GM21529 (cell line): ENCODE measurements around the gene CTSH.
"Not testable (repeated sequence)": the region's sequence is repeated elsewhere in the genome, so short reads cannot be mapped to it uniquely, and the experiment has no call there.

Experiments used
- ATAC-seq: cut with Tn5 transposase; IDR thresholded peaks from one replicate; pipeline ENCODE4 v1.9.1; 2021; ENCODE audit not compliant: unreplicated experiment

The CTSH gene

DNA sequence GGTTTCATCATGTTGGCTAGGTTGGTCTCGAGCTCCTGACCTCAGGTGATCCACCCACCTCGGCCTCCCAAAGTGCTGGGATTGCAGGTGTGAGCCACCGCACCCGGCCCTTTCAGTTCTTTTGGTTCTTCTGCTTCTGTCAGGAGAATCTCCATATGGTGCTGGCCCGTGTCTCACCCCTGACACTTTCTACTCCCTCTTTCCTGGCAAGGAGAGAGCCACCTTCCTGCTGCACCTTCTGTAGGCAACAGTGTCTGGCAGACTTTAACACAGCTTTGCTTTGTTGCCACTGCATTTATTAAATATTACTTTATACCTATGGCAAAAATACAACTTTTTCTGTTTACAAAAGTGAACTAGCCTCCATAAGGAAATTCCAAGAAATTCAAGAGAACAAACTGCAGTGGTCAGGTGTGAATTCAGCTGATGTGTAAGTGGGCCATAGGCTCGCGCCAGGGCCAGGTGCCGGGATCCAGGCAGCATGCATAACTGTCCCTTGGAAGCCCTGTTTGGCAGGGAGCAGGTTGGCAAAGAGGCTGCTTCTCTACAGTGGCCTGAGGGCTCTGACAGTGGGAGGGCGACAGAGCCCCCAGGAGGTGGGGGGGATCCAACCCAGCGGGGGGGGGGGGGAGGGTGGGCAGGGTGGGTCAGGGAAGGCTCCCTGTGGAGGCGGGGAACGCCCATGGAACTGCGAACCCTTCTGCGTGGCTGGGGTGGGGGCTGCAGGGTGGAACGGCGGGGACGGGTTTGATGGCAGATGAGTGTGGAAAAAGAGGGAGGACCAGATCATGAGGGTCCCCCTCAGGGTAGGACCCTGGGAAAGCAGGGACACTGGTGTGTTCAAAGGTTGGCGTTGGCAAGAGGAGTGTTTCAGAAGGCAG, 21.1 kb downstream of the CTSH start:
- ATAC-seq = no peak

DNA sequence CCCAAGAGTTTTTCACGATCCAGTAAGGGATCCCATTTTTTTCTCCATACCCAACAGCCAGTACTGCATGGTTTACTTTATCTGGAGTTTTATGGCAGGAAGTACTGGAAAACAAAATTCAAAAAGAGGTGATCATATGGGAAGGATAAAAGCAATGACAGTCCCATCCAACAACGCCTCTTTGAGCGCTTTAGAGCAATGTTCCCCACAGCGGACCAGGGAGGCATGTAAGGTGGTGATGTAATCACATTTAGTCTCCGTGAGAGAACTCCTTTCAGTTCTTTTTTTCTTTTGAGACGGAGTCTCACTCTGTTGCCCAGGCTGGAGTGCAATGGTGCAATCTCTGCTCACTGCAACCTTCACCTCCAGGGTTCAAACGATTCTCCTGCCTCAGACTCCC, 21.8 kb downstream of the CTSH start:
- ATAC-seq = no peak

DNA sequence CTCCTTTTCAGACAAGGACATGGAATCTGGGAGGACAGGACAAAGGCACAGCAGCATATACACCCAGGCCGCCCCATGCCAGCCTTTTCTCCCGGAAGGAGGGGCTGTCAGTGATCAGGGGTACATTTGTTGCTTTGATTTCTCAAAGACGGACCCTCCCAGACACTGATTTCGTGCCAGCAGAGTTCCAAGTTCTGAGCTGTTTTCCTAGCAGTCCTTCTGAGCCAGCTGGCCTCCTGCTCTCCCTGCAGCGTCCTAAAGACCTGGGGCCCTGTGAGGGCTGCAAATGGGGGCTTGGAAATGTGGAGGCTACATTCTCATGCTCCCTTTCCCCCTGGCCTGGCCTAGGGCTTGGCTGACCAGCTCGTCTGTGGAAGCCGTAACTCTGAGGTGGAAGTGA, 22.3 kb downstream of the CTSH start:
- no peak for ATAC-seq

DNA sequence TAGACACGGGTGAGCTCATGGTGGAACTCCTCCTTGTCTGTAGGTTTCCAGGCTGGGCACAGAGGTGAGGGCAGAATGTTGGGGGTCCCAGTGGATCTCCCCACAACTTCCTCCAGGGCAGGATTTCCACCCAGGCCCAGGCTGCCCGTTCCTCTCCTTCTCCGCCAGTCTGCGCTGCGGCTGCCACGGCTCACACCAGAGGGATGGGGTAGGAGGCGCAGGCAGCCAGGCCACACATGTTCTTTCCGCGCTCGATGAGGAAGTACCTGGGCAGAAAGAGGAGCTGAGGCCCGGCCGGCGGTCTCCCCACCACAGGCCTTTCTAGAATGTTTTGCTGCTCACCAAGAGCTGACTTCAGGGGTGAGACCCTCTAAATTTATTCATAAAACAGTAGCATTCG, 22.9 kb downstream of the CTSH start:
- no peak for ATAC-seq

DNA sequence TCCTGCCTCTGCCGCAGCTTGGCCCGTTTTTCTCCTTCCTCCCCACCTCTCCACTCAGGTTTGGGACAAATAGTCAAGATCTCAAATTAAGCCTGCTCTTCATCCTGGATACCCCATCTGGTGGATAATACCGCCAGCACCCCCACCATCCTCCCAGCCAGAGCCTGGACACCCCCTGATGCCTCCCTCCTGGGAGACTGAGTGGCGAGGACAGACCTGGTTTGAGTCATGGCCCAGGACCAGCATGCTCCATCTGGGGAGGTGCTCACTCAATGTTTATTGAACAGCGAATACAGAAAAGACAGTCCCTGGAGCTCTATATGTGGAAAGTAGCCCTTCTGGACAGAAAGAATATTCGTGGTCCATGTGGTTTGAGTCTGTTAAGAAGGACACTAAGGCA, 23.3 kb downstream of the CTSH start:
- ATAC-seq = no peak

DNA sequence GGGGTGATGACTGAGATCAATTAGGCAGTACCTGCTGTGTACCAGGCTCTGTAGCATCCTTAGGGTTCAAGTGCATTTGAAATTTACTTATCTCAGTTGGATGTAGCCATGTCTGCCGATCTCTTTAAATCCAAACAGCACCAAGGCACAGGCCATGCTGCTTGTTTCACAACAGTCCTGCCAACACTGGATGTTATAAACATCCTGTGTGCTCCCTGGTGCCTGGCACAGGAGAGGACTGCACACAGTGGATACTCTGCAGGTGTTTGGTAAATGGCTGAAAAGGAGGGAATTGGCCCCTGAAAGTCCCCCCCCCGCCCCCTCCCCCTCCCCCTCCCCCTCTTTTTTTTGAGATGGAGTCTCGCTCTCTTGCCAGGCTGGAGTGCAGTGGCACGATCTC, 27.0 kb downstream of the CTSH start:
- no peak for ATAC-seq

DNA sequence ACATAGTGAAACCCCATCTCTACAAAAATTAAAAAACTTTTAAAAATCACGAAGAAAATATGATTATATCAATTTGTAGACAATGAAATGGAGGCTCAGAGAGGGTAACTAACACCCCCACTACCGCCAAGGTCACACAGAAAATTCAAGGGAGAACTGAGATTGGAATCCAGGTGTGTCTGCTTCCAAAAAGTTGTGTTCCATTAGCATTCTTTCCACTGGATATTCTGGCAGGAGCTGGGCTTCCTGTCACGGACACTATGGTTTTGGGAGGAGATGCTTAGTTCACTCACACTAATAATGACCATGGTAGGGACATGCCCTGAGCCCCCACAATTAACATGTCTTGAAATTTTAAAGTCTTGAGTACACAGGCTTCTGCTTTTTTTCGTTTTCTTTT, 28.8 kb downstream of the CTSH start:
- ATAC-seq = no peak

DNA sequence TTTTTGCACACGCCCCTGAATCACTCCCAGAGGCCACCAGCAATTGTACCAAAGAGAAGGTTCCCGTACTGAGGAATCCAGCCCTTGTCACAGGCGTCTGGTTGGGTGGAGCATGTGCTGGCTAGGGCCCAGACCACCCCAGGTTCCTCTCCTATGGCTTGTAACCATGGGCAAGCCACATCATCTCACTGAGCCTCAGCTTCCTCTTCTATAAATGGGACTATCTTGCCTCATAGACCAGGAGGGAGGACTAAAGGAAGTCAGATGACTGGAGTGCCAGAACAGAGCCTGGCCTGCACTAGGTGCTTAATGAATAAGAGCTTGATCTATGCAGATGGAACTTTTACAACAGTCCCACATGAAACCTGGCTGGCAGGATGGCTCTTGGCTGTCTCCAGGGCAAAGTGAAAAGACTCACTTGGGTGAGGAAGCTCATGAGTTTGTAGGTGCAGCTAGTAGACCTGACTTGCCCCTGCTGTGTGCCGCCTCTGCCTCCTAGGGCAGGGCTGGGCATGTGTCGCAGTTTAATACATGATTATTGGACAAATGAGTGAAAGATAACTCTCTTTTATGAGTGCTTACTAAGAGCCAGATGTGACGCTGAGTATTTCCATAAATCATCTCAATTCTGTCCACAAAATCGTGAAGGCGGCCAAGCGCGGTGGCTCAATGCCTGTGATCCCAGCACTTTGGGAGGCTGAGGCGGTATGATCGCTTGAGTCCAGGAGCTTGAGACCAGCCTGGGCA, 29.3 kb downstream of the CTSH start:
- ATAC-seq = no peak

DNA sequence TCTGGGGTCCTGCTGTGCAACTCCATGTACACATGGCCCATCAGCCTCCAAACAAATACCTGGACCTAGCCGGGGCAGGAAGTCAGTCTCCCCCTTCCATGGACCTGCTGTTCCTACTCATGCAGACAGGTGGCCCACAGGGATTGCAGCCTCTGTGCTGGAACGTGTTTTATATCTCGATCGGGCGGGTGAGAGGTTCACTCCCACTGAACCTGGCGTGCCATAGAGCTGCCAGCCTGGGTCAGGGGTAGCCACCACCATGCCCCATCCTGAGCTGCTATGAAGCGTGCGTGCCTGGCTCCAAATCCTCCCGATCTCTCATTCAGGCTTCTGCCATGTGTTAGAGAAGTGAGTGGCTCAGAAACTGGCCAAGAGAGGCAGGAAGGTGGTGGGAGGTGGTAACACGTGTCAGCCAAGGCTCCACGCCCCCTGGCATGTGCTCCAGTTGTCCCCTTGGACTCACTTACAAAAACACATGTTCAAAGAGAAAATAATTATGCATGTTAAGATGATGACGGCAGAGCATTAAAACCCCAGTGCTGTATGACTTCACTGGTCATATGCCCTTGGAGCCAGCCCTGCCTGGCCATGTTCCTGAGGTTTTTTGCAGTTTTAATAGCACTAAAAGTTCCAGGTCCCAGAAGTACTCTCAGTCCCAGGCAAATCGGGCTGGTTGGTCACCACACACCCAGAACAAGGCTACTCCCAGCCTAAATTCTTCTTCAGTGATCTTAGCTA, 30.6 kb downstream of the CTSH start:
- no peak for ATAC-seq

DNA sequence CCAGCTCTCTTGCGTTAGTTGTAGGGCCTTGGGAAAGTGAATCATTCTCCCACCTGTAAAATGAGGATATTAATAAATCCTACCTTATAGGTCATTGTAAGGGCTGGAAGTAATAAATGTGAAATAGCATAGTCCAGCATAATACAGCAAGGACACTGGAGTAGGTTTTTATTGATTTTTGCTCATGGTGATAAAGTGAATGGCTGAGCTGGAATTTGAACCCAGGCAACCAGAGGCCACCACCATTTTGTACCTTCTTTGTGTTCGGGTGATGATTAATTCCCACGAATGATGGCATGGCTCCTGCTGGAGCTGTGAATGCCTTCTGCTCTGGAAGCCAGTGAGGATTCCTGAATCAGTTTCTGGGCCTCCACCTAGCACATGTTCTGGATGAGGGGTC, 31.8 kb downstream of the CTSH start:
- ATAC-seq = no peak

DNA sequence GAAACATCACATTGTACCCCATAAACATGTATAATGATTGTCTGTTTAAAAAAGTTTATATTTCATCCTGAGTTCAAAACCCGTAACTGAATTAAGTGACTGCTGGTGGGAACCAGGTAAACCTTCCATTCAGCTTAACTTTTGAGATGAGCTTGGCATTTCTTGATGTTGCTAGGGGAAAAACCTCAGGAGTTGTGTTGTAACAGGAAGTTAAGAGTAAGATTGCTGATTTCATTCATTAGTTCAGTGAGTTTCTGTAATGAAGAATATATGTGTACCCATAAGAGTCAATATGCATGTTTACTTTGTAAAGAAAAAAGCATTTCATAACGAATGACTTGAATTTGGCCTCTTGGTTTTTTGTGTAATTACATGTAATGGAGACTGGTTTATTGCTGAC, 32.5 kb downstream of the CTSH start:
- ATAC-seq = no peak

DNA sequence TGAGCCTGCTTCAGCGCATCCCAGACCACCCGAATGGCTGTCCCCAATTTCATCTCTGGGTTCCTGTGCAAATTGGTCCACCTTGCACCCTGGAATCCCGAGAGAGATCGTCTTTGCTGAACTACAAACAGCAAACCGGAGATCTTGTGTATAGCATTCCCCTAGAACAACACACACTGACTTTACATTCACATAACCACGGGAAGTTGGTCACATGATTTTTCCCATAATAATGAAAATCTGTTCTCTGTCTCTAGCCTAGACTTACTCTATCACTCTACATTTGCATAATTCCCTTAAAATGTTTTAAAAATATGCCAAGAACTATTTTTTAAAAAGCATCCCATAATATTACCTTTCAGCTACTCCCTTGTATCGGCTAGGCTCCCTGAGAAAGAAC, 34.6 kb downstream of the CTSH start:
- ATAC-seq = no peak

DNA sequence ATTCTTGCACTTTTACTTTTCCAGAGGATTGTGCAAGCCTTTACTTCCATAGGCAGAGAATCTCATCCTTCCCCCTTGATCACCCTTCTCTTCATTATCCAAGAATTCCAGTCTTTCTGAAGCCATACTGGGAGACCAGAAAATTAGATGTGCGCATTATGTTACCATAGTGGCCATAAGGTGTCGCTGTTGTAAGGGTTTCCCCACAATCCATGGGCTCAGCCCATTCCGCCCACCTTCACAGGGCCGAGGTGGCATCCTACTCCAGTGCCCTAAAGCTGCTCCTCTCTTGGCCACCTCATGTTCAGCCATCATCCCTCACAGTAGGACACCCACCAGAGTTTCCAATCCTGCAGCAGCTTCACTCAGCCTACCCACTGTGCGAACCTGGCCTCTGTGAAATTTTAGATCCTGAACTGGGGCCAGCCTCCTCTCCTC, 35.0 kb downstream of the CTSH start:
- ATAC-seq = no peak

DNA sequence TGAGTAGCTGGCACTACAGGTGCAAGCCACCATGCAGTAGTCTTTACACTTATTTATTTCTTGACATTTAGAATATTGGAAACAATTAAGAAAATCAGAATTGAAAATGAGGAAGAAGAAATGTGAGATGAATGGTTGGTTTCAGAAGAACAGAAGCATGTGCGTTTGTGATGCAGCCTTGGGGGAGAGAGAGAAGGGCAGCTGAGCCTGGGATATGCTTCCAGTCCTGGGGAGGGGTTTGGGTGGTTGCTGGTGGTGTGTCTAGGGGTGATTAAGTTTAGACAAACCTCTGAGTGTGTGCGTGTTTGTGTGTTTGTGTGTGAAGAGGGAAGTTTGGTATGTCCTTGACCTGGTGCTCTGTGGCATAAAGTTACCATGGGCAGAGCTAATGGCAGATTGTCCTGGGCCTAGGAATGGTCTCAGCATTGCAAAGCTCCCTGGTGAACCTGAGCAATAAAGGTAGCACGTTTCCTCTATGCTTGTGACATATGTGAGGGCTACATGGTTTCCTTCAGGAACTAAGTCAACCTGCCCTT, 35.6 kb downstream of the CTSH start:
- ATAC-seq = no peak

DNA sequence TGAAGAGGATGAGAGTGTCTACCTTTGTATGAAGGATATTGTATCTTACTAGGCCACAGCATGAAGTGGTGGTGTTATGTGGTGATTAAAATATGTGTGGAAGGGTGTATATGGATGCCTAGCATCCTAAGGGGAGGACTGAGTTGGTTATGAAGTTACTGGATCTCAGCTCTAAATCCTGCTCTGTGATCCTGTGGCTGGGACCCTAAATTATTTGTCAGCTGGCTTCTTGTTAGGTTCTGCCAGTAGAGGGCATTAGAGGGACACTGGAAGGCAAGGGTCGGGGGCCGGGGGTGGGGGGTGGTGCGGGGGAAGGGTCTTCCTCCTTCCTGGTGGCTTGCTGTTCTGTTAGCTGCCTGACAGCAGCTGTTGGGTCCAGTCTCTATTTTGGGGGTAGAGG, 37.3 kb downstream of the CTSH start:
- no peak for ATAC-seq

DNA sequence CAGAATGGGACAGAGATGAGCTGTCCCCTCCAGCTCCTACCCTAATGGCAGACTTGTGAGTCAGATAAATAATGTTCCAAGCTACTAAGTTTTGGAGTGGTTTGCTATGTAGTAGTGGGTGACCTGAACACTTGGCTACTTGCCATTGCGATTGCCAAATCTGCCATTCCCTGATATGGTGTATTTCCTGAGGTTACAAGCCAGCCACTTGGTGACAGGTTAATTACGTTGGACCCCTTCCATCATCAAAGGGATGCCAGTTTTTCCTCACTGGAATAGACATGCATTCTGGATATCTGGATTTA, 38.6 kb downstream of the CTSH start:
- no peak for ATAC-seq

DNA sequence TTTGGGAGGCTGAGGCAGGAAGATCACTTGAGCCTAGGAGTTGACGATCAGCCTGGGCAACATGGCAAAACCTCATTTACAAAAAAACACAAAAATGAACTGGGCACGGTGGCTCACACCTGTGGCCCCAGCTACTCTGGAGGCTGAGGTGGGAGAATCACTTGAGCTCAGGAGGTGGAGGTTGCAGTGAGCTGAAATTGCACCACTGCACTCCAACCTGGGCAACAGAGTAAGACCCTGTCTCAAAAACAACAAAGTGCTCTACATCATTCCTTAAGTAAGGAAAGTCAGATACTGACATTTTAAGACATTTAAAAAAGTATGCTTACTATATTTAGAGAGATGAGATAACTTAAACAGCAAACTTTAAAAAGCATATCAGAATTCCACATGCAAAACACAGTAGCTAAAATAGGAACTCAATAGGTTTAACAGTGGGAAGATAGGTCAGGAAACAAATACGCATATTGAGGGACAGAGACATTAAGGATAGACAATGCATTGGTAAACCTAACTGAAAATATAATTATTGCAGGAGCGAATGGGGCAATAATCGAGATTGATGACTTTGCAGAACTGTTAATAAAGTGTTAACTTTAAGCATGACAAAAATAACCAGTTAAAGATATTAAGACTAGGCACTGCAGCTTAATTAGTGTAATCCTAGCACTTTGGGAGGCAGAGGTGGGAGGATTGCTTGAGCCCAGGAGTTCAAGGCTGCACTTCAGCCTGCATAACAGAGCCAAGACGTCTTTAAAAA, 40.1 kb downstream of the CTSH start:
- ATAC-seq = no peak

DNA sequence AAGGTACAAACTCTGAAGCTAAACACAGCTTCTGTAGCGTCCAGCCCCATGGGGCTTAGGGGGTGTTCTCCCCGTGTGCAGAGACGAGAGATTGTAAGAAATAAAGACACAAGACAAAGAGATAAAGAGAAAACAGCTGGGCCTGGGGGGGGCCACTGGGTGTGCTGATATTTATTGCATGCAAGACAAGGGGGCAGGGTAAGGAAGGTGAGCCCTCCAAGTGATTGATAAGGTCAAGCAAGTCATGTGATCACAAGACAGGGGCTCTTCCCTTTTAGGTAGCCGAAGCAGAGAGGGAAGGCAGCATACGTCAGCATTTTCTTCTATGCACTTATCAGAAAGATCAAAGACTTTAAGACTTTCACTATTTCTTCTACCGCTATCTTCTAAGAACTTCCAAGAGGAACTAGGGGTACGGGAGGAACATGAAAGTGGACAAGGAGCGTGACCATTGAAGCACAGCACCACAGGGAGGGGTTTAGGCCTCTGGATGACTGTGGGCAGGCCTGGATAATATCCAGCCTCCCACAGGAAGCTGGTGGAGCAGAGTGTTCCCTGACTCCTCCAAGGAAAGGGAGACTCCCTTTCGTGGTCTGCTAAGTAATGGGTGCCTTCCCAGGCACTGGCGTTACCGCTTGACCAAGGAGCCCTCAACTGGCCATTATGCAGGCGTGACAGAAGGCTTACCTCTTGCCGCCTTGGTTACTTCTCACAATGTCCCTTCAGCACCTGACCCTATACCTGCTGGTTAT, 42.4 kb downstream of the CTSH start:
- ATAC-seq = not testable (repeated sequence)

DNA sequence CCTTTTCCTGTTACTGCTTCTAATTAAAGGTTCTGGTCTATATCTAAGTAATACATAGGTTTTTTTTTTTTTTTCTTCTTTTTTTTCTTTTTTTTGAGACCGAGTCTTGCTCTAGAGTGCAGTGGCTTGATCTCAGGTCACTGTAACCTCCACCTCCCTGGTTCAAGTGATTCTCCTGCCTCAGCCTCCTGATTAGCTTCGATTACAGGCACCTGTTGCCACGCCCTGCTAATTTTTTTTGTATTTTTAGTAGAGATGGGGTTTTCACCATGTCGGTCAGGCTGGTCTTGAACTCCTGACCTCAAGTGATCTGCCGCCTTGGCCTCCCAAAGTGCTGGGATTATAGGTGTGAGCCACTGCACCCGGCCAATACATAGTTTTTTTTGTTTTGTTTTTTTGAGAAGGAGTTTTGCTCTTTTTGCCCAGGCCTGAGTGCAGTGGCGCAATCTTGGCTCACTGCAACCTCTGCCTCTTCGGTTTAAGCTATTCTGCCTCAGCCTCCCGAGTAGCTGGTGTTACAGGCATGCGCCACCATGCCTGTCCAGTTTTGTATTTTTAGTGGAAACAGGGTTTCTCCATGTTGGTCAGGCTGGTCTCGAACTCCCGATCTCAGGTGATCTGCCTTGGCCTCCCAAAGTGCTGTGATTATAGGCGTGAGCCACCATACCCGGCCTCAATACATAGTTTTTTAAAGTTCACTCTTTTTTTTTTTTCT, 43.9 kb downstream of the CTSH start:
- not testable (repeated sequence) for ATAC-seq

DNA sequence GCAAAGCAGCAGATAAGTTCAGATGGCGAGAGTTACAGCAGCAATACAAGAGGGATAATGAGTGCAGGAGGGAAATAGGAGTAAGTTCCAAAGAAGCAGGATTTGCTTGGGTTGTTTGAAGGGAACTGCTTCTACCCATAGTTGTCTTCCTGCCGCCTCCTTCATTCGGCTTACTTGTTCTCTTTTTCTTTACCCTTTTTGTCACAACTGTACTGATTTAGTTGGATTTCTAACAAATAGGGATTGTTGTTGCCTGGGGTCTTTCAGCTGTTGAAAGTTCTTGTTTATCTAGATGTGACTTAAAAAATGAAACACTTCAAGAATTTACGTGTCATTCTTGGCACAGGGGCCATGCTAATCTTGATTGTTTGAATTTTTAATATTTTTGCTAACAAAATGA, 46.3 kb downstream of the CTSH start:
- no peak for ATAC-seq
